Activated CD4-positive, alpha-beta T cell treated with anti-CD3 and anti-CD28 coated beads, Interleukin-2, amount 50 U/mL, for 48 hours (primary cell): ENCODE results near the gene BBS9.

ENCODE experiments used
- DNase-seq, 2 experiments: peaks; one replicate each; pipeline ENCODE4 v3.0.0-alpha.2; 2020

BBS9 gene

GRCh38 chr7:33627741-33628140 is 498.4 kb downstream of the BBS9 start:
- no peak for DNase-seq

DNA sequence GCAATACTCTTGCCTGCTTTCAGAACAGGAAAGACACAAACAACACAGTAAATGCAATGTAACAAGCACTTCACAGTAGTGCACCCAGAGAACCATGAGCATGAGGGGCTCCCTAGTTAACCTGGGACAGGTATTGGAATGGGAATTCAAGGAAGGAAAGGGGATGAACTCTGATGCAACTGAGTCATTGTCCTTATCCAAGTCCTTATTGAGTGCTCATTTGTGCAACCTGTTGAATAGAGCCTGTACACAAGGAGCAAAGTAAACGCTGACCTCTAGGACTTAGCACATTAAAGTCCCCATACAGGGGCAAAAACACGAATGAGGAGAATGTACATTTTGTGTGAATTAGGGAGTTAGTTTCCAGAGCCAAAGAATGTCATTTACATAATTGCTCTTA is 499.5 kb downstream of the BBS9 start:
- no peak for DNase-seq

- DNase-seq = no peak
Observed at GRCh38 chr7:33630359-33630758, 501.0 kb downstream of the BBS9 start.

DNA sequence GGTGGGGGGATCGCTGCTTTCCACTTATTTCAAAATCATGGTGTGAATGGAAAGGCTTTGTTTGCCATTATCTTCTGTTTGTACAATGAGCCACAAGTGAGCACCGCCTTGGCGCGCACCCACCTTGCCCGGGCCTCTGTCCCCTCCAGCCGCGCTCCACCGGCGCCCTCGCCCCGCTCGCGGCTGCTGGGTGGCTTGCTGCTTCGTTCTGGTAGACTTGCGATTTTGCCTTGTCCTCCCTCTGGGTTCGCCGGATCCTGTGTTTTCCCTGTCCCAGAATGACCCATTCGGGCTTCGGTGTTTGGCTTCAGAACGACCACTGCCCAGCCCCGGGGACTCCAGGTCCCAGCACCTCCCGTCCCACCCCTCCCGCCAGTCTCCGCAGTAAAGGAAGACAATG is 503.0 kb downstream of the BBS9 start:
- no peak for DNase-seq

GRCh38 chr7:33632840-33633525 is 503.6 kb downstream of the BBS9 start:
- no peak for DNase-seq

DNA sequence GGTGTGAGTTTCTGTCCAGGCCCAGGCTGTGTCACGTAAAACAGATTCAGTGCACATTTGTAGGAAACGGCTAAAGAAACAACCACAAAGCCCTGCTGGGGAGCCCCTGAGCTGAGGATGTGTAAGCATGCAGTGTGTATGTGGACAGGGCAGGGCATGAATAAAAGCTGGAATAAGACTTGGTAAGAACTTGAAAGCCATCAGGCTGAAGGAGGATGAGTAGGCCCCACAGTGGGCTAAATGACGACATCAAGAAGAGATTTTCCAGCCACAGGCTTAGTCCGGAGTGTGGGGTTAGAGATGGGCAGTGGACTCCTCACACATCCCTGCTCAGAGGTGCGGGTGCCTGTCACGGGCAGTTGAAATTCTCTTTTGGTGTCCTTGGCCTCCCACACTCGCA is 505.2 kb downstream of the BBS9 start:
- DNase-seq = no peak

- no peak for DNase-seq
Observed at GRCh38 chr7:33636359-33636758, 507.0 kb downstream of the BBS9 start.

- DNase-seq = no peak
Observed at GRCh38 chr7:33639552-33640197, 510.3 kb downstream of the BBS9 start.

DNA sequence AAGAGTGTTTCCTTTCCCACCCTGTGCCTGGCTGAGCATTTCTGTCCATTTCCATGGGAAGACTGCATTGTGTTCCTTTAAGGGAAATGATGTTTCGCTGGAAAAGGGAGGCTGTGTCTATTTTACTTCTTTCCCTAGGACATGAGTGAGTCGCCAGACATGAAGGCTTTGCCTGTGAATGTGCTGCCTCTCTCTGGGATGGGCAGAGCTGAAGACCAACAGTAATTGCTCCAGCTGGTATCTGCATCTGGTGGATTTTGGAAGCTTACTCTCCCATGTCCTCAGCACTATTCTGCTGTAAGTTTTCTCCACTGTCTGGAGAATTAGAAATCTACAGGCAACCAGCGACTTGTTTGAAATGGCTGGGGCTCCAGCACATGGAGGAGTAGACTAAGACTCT is 511.4 kb downstream of the BBS9 start:
- DNase-seq = no peak

- no peak for DNase-seq
Observed at GRCh38 chr7:33642312-33642711, 512.9 kb downstream of the BBS9 start.

DNA sequence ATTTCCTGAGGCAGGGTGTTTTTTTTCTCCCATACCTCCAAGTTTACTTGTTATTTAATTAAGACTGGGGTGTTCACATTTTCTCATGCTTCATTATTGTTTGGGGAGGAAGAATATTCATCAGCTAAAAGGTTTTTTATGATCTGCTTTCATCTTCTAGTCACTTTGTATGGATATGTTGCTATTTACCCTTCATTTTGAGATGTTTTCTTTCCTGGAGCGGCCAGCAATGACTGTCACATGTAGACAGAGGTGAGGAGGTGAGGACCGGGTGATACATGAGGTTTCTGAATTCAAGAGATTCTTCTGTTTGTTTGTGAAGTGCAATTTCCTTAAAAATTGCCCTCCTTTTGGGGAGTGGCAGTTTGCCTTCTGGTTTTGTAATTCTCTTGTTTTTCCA is 514.2 kb downstream of the BBS9 start:
- no peak for DNase-seq

DNA sequence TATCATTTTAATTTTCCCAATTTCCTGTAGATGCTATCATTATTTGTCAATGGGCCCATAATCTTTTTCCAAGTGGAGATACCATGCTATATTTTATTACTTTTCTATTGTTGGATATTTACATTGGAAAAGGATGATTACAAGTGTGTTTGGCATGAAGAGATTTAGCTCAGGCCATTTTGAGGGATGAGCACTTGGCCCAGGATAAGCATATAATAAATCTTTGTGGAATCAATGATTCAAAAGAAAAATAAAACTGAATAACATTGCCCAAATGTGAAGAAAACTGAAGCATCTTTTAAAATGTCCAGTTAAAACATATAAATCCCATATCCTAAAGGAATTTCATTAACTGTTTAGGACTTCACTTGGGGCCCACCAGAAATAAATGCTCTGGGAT is 515.1 kb downstream of the BBS9 start:
- DNase-seq = no peak

- no peak for DNase-seq
Observed at GRCh38 chr7:33645104-33645503, 515.7 kb downstream of the BBS9 start.

GRCh38 chr7:33646166-33646565 is 516.8 kb downstream of the BBS9 start:
- DNase-seq = no peak

DNA sequence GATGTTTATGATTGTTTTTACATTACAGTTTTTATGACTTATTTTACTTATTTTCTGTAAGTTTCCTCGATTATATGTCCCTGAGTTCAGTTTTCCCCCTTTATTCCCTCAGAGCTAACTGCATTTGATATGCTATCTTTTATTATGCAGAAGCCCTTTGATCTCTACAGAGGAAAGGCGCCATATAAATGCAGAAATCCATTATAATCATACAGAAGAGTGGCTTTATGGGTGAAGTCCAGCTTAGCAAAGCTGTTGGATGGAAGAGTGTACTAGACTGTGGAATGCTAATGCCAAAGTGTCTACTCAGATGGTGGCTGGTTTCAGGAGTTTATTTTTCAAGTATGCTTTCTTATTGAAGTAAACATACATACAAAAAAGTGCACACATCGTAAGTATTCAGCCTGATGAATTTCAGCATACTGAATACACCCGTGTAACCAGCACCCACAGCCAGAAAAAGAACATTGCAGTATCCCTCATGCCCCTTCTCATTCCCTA is 517.6 kb downstream of the BBS9 start:
- DNase-seq = no peak

DNA sequence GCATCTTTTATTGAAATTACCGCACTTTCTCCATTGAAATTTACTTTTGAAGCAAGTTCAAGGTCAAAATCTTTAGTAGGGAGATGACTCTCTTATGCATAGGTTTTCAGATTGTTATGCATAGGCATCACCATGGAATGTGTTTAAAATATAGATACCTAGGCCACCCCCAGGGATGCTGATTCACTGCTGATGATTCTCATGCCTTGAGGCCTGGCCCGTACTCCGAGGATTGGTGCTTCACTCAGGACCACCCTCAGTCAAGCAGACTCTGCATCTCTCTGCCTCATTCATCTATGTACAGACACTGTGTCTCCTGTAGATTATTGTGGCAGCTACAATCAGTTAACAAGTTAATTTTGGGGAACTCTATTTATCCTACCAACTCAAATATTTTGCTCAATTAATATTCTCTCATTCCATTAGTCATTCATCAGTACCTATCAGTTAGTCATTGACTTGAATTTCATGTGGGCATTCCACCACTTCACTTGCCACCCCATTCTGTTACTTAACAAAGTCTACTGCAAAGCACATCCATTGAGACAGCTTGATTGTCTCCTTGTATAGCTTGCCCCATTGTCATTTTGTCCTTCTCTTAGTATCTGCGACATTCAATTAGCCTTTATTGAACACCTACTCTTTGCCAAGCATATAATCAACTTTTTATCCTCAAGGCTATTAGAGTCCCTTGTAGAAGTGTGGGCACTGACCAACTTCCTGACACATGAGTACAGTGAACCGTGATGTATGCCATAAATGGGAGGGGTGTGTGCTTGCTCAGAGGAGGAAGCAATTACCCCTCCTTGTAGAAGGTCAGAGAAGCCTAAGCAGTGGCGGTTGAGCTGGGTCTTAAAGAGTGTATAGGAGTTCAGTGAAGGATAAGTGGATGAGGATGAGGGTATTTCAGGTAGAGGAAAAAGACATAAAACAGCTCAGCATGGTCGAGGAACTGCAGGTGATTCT is 520.4 kb downstream of the BBS9 start:
- DNase-seq = no peak

DNA sequence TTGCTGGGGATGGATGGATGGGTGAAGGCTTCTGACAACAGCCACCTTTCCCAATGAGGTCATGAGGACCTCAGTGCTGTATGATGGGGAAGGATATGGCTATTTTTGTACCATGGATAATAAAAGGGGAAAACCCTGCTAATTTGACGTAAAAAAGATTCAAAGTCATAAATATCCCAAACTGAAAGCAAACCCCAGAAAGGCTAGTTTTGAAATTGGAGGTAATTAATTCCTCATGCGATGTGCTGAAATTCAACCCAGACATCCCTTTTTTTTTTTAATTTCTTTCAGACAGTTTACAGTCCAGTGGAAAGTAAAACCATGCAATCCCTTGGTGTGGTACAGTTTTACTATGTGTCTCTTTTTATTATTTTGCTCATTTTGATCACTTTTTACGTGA is 521.5 kb downstream of the BBS9 start:
- no peak for DNase-seq

GRCh38 chr7:33651998-33652515 is 522.7 kb downstream of the BBS9 start:
- no peak for DNase-seq

GRCh38 chr7:33654676-33655075 is 525.3 kb downstream of the BBS9 start:
- DNase-seq = no peak
